Measurements from ENCODE around the gene SCAMP4.

Gene SCAMP4

GRCh38 chr19:1914826-1915341 lies 9.7 kb downstream of the SCAMP4 start:
- Histone ChIP-seq H3K9me2 (replicated peaks; ENCODE audit: insufficient read depth, low read length) (no peaks in the 10 kb centered on the region), H4K20me1 (ENCODE audit: low read depth, low read length) (no peaks in the 10 kb centered on the region), H3K9me3 (ENCODE audit: insufficient read depth, low read length) (no peaks in the 10 kb centered on the region), H3K79me2 (ENCODE audit: insufficient read depth, low read length) (peaks cover 31% of the 10 kb centered on the region), H3K36me3 (ENCODE audit: low read length) (no peaks in the 10 kb centered on the region), H3K27me3 (ENCODE audit: low read length) (no peaks in the 10 kb centered on the region), H3K9ac (ENCODE audit: low read length) (no peak overlapping the region), H3K4me2 (ENCODE audit: low read depth, low read length, poor library complexity, severe bottlenecking) (no peak overlapping the region), H3K4me3 (ENCODE audit: insufficient read depth, low read length, poor library complexity, severe bottlenecking) (no peak overlapping the region), H3F3A (ENCODE audit: insufficient read depth) (no peaks in the 10 kb centered on the region), H2AFZ (ENCODE audit: low read depth, low read length, severe bottlenecking) (no peak overlapping the region), H3K27ac (ENCODE audit: low read depth, low read length) (no peak overlapping the region)
- TF ChIP-seq, protein P1, sequence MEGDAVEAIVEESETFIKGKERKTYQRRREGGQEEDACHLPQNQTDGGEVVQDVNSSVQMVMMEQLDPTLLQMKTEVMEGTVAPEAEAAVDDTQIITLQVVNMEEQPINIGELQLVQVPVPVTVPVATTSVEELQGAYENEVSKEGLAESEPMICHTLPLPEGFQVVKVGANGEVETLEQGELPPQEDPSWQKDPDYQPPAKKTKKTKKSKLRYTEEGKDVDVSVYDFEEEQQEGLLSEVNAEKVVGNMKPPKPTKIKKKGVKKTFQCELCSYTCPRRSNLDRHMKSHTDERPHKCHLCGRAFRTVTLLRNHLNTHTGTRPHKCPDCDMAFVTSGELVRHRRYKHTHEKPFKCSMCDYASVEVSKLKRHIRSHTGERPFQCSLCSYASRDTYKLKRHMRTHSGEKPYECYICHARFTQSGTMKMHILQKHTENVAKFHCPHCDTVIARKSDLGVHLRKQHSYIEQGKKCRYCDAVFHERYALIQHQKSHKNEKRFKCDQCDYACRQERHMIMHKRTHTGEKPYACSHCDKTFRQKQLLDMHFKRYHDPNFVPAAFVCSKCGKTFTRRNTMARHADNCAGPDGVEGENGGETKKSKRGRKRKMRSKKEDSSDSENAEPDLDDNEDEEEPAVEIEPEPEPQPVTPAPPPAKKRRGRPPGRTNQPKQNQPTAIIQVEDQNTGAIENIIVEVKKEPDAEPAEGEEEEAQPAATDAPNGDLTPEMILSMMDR (IDR thresholded peaks at IDR 0.05; ENCODE audit: insufficient read depth, low read length, poor library complexity, severe bottlenecking), result no peak
- TF ChIP-seq EZH2phosphoT487 (conservative IDR thresholded peaks at IDR 0.05; ENCODE audit: low read length), result no peak

DNA sequence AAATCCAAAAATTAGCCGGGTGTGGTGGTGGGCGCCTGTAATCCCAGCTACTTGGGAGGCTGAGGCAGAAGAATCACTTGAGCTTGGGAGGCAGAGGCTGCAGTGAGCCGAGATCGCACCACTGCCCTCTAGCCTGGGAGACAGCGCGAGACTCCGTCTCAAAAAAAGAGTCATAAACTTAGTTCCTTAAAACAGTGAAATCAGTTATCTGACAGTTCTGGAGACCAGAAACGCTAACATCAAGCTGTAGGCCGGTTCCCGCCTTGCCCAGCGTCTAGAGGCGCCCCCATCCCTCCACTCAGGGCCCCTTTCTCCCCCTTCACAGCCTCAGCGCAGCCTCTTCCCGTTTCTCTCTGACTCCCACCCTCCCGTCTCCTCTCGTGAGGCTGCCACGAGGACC lies 11.9 kb downstream of the SCAMP4 start:
- Histone ChIP-seq H3K27ac (ENCODE audit: low read depth, low read length) (no peak overlapping the region), H2AFZ (ENCODE audit: low read depth, low read length, severe bottlenecking) (no peak overlapping the region), H3K4me3 (ENCODE audit: insufficient read depth, low read length, poor library complexity, severe bottlenecking) (no peak overlapping the region), H3K9ac (ENCODE audit: low read length) (no peak overlapping the region), H3K4me2 (ENCODE audit: low read depth, low read length, poor library complexity, severe bottlenecking) (no peak overlapping the region), H3K36me3 (ENCODE audit: low read length) (no peaks in the 10 kb centered on the region), H3K27me3 (ENCODE audit: low read length) (no peaks in the 10 kb centered on the region), H3K9me2 (replicated peaks; ENCODE audit: insufficient read depth, low read length) (no peaks in the 10 kb centered on the region), H3F3A (ENCODE audit: insufficient read depth) (no peaks in the 10 kb centered on the region), H3K9me3 (ENCODE audit: insufficient read depth, low read length) (no peaks in the 10 kb centered on the region), H3K79me2 (ENCODE audit: insufficient read depth, low read length) (peaks cover 10% of the 10 kb centered on the region), H4K20me1 (ENCODE audit: low read depth, low read length) (no peaks in the 10 kb centered on the region)
- TF ChIP-seq, protein P1 (IDR thresholded peaks at IDR 0.05; ENCODE audit: insufficient read depth, low read length, poor library complexity, severe bottlenecking), result no peak
- TF ChIP-seq EZH2phosphoT487 (conservative IDR thresholded peaks at IDR 0.05; ENCODE audit: low read length), result no peak

DNA sequence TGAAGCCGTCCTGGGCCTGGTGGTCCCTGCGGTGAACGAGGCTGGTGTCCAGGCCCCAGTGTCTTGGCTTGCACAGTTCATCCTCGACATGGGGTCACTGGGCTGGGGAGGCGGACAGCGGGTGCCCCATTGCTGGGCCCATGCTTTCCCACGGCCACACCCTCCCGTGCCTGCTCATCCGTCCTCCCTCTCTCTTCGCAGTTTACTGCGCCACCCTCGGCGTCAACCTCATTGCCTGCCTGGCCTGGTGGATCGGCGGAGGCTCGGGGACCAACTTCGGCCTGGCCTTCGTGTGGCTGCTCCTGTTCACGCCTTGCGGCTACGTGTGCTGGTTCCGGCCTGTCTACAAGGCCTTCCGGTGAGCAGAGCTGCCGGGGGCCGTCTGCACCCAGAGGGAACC lies 12.7 kb downstream of the SCAMP4 start:
- H3K36me3 ChIP-seq (ENCODE audit: low read length), result no peaks in the 10 kb centered on the region
- no peaks in the 10 kb centered on the region for H4K20me1 ChIP-seq (ENCODE audit: low read depth, low read length)
- H3K27ac ChIP-seq (ENCODE audit: low read depth, low read length), result no peak overlapping the region
- no peak overlapping the region for H3K4me3 ChIP-seq (ENCODE audit: insufficient read depth, low read length, poor library complexity, severe bottlenecking)
- H3K9ac ChIP-seq (ENCODE audit: low read length), result no peak overlapping the region
- H3K79me2 ChIP-seq (ENCODE audit: insufficient read depth, low read length), result peaks cover 8% of the 10 kb centered on the region
- no peaks in the 10 kb centered on the region for H3K9me2 ChIP-seq (replicated peaks; ENCODE audit: insufficient read depth, low read length)
- no peaks in the 10 kb centered on the region for H3K9me3 ChIP-seq (ENCODE audit: insufficient read depth, low read length)
- no peak overlapping the region for H3K4me2 ChIP-seq (ENCODE audit: low read depth, low read length, poor library complexity, severe bottlenecking)
- no peaks in the 10 kb centered on the region for H3F3A ChIP-seq (ENCODE audit: insufficient read depth)
- TF ChIP-seq, protein P1 (IDR thresholded peaks at IDR 0.05; ENCODE audit: insufficient read depth, low read length, poor library complexity, severe bottlenecking), result no peak
- no peaks in the 10 kb centered on the region for H3K27me3 ChIP-seq (ENCODE audit: low read length)
- no peak overlapping the region for H2AFZ ChIP-seq (ENCODE audit: low read depth, low read length, severe bottlenecking)

Measured in SU-DHL-6 (cell line).